NCI-H2227 treated with DMSO at 0.1 percent for 48 hours (cell line): ENCODE results near the gene TMPRSS6.

ENCODE experiments used
- DNase-seq: peaks from one replicate; lab custom pipeline; 2025; lab: John Stamatoyannopoulos, UW

TMPRSS6 gene

GRCh38 chr22:37109242-37109917 lies at the start of gene TMPRSS6:
TMPRSS6 (minus strand) TSS chr22:37109713; CDS start chr22:37103417, 6,296 bp downstream.
- DNase-seq: no peak

- DNase-seq: no peak
These were observed 49.4 kb upstream of the TMPRSS6 start for GRCh38 chr22:37158963-37159290.

- DNase-seq: no peak
These were observed 48.2 kb upstream of the TMPRSS6 start for GRCh38 chr22:37157516-37158285.

- DNase-seq: no peak
These were observed 47.3 kb upstream of the TMPRSS6 start for GRCh38 chr22:37156686-37157435.

DNA sequence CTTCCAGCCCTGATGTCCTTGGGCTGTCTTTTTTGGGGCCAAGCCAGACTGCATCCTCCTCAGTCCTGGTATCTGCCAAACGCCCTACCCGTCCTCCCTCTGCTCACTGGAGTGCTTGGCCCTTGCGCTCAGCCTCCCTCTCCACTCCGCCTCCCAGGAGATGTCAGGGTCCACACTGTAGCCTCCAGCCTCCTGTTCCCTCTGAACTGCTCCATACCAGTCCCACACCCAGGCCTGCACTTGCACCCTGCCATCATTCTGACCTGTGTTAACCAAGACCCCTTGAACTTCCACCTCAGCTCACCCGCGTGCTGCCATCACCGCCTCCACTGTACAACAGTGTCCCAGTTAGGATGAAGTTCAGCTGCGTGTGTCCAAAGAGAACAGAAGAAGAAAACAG lies 46.5 kb upstream of the TMPRSS6 start:
- DNase-seq: no peak

- no peak for DNase-seq
These were observed 45.6 kb upstream of the TMPRSS6 start for GRCh38 chr22:37154925-37155712.

DNA sequence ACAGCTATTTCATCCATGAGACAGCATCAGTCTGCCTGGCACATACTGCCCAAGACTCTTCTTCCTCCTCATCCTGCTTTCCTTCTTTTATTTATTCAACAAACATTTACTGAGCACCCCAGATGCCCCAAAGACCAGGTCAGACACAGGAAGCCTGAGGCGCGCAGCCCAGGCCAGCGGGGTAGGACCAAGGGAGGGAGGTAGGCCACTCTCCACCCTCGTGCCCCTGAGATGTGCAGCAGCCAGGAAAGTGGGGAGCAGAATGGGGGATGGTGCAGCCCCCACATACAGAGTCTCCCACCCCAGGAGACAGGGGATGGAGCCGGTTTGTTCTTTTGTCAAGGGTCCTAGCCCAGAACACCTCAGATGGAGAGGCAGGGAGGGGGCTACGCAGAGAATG lies 44.4 kb upstream of the TMPRSS6 start:
- DNase-seq: no peak

DNA sequence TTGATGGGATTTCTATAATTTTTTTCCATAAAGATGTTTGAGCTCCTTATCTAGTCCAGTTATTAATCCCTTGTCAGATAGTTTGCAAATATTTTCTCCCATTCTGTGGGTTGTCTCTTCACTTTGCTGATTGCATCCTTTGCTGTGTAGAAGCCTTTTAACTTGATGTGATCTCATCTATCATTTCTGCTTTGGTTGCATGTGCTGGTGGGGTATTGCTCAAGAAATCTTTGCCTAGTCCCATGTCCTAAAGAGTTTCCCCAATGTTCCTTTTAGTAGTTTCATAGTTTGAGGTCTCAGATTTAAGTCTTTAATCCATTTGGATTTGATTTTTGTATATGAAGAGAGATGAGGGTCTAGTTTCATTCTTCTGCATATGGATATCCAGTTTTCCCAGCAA lies 41.9 kb upstream of the TMPRSS6 start:
- no peak for DNase-seq

- no peak for DNase-seq
These were observed 41.2 kb upstream of the TMPRSS6 start for GRCh38 chr22:37150701-37151100.

DNA sequence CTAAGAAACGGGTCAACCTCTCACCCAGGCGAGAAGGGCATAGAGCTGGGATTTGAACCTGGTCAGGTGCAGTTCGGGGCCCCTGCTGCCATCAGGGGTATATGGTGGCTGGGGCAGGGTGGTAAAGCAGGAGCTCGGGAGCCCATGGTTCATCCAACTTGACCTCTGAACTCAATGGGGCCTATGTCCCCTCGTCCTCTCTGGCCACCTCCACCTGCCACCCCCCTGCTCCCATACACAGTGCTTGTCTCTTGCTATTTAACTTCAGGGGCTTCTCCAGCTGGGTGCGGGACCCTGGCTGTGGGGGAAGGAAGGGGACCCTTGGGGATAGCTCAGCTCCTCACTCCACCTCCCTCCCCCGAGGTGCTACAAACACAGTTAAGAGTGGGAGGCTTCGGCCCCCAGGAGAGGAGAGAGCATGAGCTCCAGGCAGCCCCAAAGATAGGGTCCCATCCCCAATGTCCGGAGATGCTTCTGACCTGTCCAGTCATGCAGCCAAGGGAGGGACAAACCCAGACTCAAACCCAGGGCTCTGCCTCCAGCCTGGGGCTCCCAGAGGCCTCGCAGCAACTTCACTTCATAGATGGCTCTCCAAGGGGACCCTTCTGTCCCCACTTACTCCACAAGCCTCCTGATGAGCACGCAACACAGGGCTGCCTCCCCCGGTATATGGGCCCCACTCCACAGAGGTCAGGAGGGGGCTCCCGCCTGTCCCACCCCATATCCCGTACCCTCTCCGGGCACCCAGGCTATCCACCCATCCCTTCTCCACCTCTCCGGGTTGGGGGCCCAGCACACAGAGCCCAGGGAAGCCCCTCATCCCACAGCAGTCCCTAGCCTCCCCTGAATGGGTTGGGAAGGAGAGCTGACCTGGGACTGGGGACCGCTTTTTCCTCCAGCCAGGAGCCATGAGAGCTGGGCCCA lies 39.5 kb upstream of the TMPRSS6 start:
- DNase-seq: no peak

GRCh38 chr22:37148031-37148651 lies 38.6 kb upstream of the TMPRSS6 start:
- DNase-seq: no peak

DNA sequence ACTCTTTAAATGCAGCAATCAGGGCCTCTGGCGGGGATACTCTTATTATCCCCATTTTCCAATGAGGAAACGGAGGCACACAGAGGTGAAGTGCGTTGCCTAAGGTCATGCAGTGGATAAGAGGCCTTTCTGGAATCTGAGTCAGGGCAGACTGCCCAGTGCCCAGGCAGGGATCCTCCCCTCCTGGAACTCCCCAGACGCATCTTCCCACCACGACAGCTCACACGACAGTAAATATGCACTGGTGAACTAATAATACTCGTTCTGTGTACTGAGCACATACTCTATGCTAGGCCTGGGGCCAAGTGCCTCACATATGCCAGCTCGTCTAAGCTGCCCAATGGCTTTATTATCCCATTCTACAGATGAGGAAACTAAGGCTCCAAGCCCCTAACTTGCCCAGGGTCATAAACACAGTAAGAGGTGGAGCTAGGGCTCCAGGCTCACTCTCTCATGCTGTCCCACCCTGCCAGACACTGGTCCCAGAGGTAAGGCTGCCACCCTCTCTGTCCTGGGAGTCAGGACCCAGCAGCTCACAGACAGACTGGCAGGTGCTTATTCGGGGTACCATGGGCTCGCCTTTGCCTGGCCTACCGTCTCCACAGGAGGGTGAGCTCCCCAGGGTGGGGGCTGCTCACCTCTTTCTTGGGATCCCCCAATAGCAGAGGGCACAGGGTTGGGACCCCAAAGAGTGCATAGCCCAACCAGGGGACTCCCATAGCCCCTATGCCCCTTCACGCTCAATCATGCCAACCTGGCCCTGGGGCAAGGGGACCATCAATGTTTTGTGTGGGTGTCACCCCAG lies 37.9 kb upstream of the TMPRSS6 start:
- no peak for DNase-seq

GRCh38 chr22:37146507-37147180 lies 37.1 kb upstream of the TMPRSS6 start:
- DNase-seq: no peak

DNA sequence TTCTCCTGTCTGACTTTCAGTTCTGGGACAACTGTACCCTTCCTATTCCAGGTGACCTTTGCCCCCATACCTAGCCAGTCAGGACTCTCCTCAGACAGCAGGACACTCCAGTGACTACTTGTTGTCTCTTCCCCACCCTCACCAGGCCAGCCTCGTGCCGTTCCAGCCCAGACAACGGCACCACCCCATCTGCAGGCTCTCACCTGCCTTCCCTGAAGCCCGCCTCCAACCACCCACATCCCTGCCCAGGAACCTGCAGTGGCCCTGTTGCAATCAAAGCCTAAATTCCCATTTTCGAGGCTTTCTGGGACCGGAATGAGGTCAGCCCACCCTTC lies 36.5 kb upstream of the TMPRSS6 start:
- no peak for DNase-seq

- no peak for DNase-seq
These were observed 35.9 kb upstream of the TMPRSS6 start for GRCh38 chr22:37145180-37146050.

GRCh38 chr22:37144180-37144554 lies 34.7 kb upstream of the TMPRSS6 start:
- DNase-seq: no peak

- DNase-seq: no peak
These were observed 32.5 kb upstream of the TMPRSS6 start for GRCh38 chr22:37141971-37142370.

DNA sequence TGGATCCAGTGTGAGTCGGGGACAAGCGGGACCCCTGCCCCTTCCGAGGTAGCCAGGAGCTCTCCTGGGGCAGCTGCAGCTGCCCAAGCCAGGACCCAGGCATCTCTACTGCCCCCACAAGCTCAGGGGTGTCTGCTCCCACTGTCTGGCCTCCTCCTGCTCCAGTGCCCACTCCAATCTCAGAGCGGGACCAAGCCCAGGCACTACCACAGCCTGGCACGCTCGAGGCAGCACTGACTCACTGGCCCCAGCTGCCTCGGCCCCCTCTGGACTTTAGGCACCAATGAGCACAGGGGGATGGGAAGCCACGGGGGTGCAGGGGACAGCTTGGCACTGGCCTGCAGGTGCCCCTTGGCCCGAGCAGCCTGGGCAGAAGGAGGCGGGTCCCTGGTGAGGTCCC lies 32.0 kb upstream of the TMPRSS6 start:
- no peak for DNase-seq
